HEK293T (cell line): ENCODE measurements around the gene SURF4.
"Not testable (repeated sequence)": the region's sequence is repeated elsewhere in the genome, so short reads cannot be mapped to it uniquely, and the experiment has no call there.

Experiments used
- CTCF ChIA-PET: fragments of 350-600 bp; formaldehyde crosslinking; extraction: SDS; loops from one replicate; lab custom pipeline; 2021; ENCODE audit warnings: antibody characterized with exemption, inconsistent platforms; lab: Yijun Ruan, JAX
- POLR2A ChIA-PET: fragments of 350-600 bp; formaldehyde crosslinking; extraction: SDS; loops from one replicate; lab custom pipeline; 2020; ENCODE audit warnings: antibody characterized with exemption, inconsistent platforms; lab: Yijun Ruan, JAX
- DNase-seq: peaks from one replicate; pipeline ENCODE4 v3.0.0; 2012; ENCODE audit warnings: mixed read lengths; ENCODE audit errors: extremely low spot score
- ARNT ChIP-seq: fragments of 450-650 bp; IDR thresholded peaks from 2 replicates; pipeline ENCODE4 v1.6.1; 2017; ENCODE audit warnings: mild to moderate bottlenecking
- BHLHE40 ChIP-seq: fragments of 450-650 bp; IDR thresholded peaks from 2 replicates; pipeline ENCODE4 v1.6.1; 2016; ENCODE audit warnings: mild to moderate bottlenecking, moderate library complexity, borderline replicate concordance
- CTBP1 ChIP-seq: fragments of 450-650 bp; IDR thresholded peaks from 2 replicates; pipeline ENCODE4 v1.6.1; 2016; ENCODE audit warnings: borderline replicate concordance
- ELF4 ChIP-seq: fragments of 450-650 bp; IDR thresholded peaks from 2 replicates; pipeline ENCODE4 v1.6.1; 2017; ENCODE audit warnings: antibody characterized with exemption
- FOXA1 ChIP-seq: fragments of 450-650 bp; IDR thresholded peaks from 2 replicates; pipeline ENCODE4 v1.6.1; 2016; ENCODE audit warnings: mild to moderate bottlenecking
- FOXK2 ChIP-seq: fragments of 450-650 bp; IDR thresholded peaks from 2 replicates; pipeline ENCODE4 v1.6.1; 2016; ENCODE audit warnings: mild to moderate bottlenecking
- FOXM1 ChIP-seq: fragments of 450-650 bp; IDR thresholded peaks from 2 replicates; pipeline ENCODE4 v1.6.1; 2017; ENCODE audit warnings: mild to moderate bottlenecking, borderline replicate concordance
- HDGF ChIP-seq: fragments of 450-650 bp; IDR thresholded peaks from 2 replicates; pipeline ENCODE4 v1.6.1; 2017; ENCODE audit warnings: antibody characterized with exemption, borderline replicate concordance
- L3MBTL2 ChIP-seq: fragments of 450-650 bp; conservative IDR thresholded peaks from 2 replicates; pipeline ENCODE4 v1.6.1; 2016; ENCODE audit warnings: mild to moderate bottlenecking
- LEF1 ChIP-seq: fragments of 450-650 bp; IDR thresholded peaks from 2 replicates; pipeline ENCODE4 v1.6.1; 2017; ENCODE audit warnings: mild to moderate bottlenecking, borderline replicate concordance
- NFRKB ChIP-seq: fragments of 450-650 bp; IDR thresholded peaks from 2 replicates; pipeline ENCODE4 v1.6.1; 2016; ENCODE audit warnings: mild to moderate bottlenecking, moderate library complexity
- SP1 ChIP-seq: fragments of 450-650 bp; IDR thresholded peaks from 2 replicates; pipeline ENCODE4 v1.6.1; 2017
- SUZ12 ChIP-seq: fragments of 450-650 bp; IDR thresholded peaks from 2 replicates; pipeline ENCODE4 v1.6.1; 2016; ENCODE audit warnings: mild to moderate bottlenecking
- TARDBP ChIP-seq: fragments of 450-650 bp; IDR thresholded peaks from 2 replicates; pipeline ENCODE4 v1.6.1; 2016
- ZNF384 ChIP-seq: fragments of 450-650 bp; IDR thresholded peaks from 2 replicates; pipeline ENCODE4 v1.6.1; 2016
- TF ChIP-seq, protein P1 (sequence below): fragments of 450-650 bp; IDR thresholded peaks from 2 replicates; pipeline ENCODE4 v1.6.1; 2016

SURF4 gene

DNA sequence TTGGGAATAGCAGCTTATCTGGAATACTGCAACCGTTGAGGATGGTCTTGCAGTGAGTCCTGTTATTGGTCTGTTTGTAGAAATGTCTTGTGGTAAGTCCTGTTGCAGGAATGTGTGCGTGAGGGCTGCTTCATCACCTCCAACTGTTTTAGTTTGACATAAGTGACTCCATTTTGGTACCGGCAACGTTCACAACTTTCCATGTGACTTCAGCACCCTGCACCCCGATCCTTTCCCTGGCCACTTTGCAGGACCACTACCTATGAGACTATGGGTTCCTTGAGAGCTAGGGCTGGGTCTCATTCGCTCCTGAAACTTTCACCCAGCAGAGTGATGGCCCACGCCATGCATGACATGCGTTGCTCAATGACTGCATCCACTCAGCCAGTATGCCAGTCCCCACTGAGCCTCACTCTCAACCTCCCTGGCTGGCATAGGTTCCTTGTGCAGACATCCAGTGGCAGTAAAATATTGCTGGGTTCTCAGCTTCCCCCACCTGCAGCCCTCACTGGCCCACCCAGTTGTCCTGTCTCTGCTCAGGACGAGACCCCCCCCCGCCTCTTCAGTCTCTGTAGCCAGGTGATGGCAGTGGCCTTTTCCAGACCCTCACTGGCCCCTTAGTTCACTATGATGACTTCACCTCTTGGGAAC is 47.9 kb downstream of the SURF4 start:
- DNase-seq, result no peak
- CTCF ChIA-PET, result no interaction called here
- POLR2A ChIA-PET, result no interaction called here
- TF ChIP-seq BHLHE40 (no peak), HDGF (no peak), FOXA1 (no peak), FOXK2 (no peak), LEF1 (no peak), L3MBTL2 (no peak), FOXM1 (no peak), ARNT (no peak), CTBP1 (no peak), SP1 (no peak), ELF4 (no peak), TARDBP (no peak), NFRKB (no peak), ZNF384 (no peak), SUZ12 (no peak)
- TF ChIP-seq, protein P1, sequence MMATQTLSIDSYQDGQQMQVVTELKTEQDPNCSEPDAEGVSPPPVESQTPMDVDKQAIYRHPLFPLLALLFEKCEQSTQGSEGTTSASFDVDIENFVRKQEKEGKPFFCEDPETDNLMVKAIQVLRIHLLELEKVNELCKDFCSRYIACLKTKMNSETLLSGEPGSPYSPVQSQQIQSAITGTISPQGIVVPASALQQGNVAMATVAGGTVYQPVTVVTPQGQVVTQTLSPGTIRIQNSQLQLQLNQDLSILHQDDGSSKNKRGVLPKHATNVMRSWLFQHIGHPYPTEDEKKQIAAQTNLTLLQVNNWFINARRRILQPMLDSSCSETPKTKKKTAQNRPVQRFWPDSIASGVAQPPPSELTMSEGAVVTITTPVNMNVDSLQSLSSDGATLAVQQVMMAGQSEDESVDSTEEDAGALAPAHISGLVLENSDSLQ, result no peak

- CTCF ChIA-PET, POLR2A ChIA-PET, DNase-seq: not testable (repeated sequence)
These were observed 48.8 kb downstream of the SURF4 start for GRCh38 chr9:133327021-133327420.

- no peak for DNase-seq
- ChIA-PET POLR2A (no interaction called here), CTCF (no interaction called here)
- TF ChIP-seq CTBP1, result no peak
- TF ChIP-seq FOXM1, result no peak
- TF ChIP-seq ELF4, result no peak
- no peak for TF ChIP-seq FOXK2
- TF ChIP-seq LEF1, result no peak
- TF ChIP-seq NFRKB, result no peak
- no peak for TF ChIP-seq HDGF
- TF ChIP-seq SP1, result no peak
- TF ChIP-seq ZNF384, result no peak
- no peak for TF ChIP-seq SUZ12
These were observed 51.7 kb downstream of the SURF4 start for GRCh38 chr9:133323991-133324703.

GRCh38 chr9:133323211-133323610 is 52.6 kb downstream of the SURF4 start:
- ChIA-PET CTCF (no interaction called here), POLR2A (no interaction called here)
- no peak for DNase-seq
- no peak for TF ChIP-seq ARNT
- no peak for TF ChIP-seq L3MBTL2
- TF ChIP-seq HDGF, result no peak
- TF ChIP-seq LEF1, result no peak
- no peak for TF ChIP-seq FOXK2

- ChIA-PET CTCF (interaction anchor here (0.7 kb wide), 1 partner anchor 104 kb away, joined by 3 read pairs; no protein-coding TSS in a partner anchor), POLR2A (no interaction called here)
- TF ChIP-seq ZNF384 (no peak), BHLHE40 (no peak), ELF4 (no peak), SP1 (no peak), TARDBP (no peak), FOXM1 (no peak), ARNT (no peak), HDGF (no peak), CTBP1 (no peak), SUZ12 (no peak)
- TF ChIP-seq, protein P1, result no peak
These were observed 53.2 kb downstream of the SURF4 start for GRCh38 chr9:133322701-133323100.

DNA sequence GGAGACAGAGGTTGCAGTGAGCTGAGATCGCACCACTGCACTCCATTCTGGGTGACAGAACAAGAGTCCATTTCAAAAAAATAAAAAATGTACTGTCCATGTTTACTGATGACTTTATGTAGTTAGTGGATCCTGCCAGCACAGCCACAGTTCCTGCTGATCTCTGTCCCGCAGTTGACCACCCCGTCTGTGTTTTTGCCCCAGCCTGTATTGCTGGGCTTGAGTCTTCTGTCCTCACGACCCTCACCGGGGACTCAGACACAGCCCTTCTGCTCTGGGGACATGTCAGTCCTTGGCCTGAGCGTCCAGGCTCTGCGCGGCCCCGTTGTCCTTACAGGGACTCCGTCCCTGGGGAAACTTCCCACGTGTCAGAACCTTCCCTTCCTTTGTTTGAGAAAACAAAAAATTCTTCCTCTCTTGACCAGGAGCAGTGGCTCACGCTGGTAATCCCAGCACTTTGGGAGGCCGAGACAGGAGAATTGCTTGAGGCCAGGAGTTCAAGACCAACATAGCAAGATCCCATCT is 54.4 kb downstream of the SURF4 start:
- DNase-seq, result no peak
- ChIA-PET POLR2A (no interaction called here), CTCF (no interaction called here)
- TF ChIP-seq FOXA1 (no peak), FOXK2 (no peak)
- TF ChIP-seq, protein P1, result no peak

More at GRCh38 chr9:133322701-133323100, 53.2 kb downstream of the SURF4 start:
- DNase-seq, result no peak
